PC-9 (cell line): Measurements from ENCODE around the gene ITPKC. TPM values are rescaled to one million over a fixed set of nuclear protein-coding genes. Genes with fewer than 3 reads are reported as not detected.

Experiments used
- BruUV-seq: library from RNA; stranded (reverse); fragments of 400-500 nt; replicated peaks from 2 replicates; lab custom pipeline; 2021; lab: Mats Ljungman, UMichigan
- CTCF ChIA-PET: fragments of 300-600 bp; sonication (Branson Sonifier 250); formaldehyde crosslinking; loops from one replicate; lab custom pipeline; 2022; ENCODE audit warnings: antibody characterized with exemption; lab: Charles Lee
- POLR2A ChIA-PET: fragments of 300-600 bp; sonication (Branson Sonifier 250); formaldehyde crosslinking; loops from one replicate; lab custom pipeline; 2022; ENCODE audit warnings: antibody characterized with exemption; ENCODE audit not compliant: unreplicated experiment; lab: Charles Lee
- DNase-seq, 2 experiments: peaks; one replicate each; pipeline versions ENCODE4 v3.0.0 to v3.0.0-alpha.2; 2015 to 2022; ENCODE audit warnings: mixed read lengths in 1 of 2
- H2AFZ ChIP-seq: fragments of 200-600 bp; sonication (generic); 2 replicates; pipeline ENCODE4 v1.8.1; 2017; ENCODE audit warnings: antibody characterized with exemption
- H3F3A ChIP-seq: fragments of 200-600 bp; sonication (generic); 2 replicates; pipeline ENCODE4 v1.8.1; 2017; ENCODE audit warnings: antibody characterized with exemption, mild to moderate bottlenecking, low read depth; ENCODE audit not compliant: insufficient read depth
- H3K27ac ChIP-seq: fragments of 200-600 bp; sonication (generic); 2 replicates; pipeline ENCODE4 v1.6.1; 2016; ENCODE audit warnings: mixed run types
- H3K27me3 ChIP-seq: fragments of 200-600 bp; sonication (generic); 2 replicates; pipeline ENCODE4 v1.6.1; 2016; ENCODE audit warnings: low read depth, mixed run types; ENCODE audit not compliant: insufficient read depth
- H3K36me3 ChIP-seq: fragments of 200-600 bp; sonication (generic); 2 replicates; pipeline ENCODE4 v1.6.1; 2016; ENCODE audit warnings: low read depth, mixed run types
- H3K4me1 ChIP-seq: fragments of 200-600 bp; sonication (generic); replicated peaks from 2 replicates; pipeline ENCODE4 v1.6.1; 2016; ENCODE audit warnings: mixed run types; ENCODE audit not compliant: insufficient read depth
- H3K4me2 ChIP-seq: fragments of 200-600 bp; sonication (generic); 2 replicates; pipeline ENCODE4 v1.6.1; 2017; ENCODE audit warnings: mixed run types
- H3K4me3 ChIP-seq: fragments of 200-600 bp; sonication (generic); 2 replicates; pipeline ENCODE4 v1.6.1; 2016; ENCODE audit warnings: mixed run types
- H3K79me2 ChIP-seq: fragments of 200-600 bp; sonication (generic); 2 replicates; pipeline ENCODE4 v1.6.1; 2017; ENCODE audit warnings: low read depth, mixed run types
- H3K9me2 ChIP-seq: fragments of 200-600 bp; sonication (generic); 2 replicates; pipeline ENCODE4 v1.8.1; 2017; ENCODE audit warnings: mild to moderate bottlenecking; ENCODE audit not compliant: insufficient read depth
- H3K9me3 ChIP-seq: fragments of 200-600 bp; sonication (generic); 2 replicates; pipeline ENCODE4 v1.8.1; 2016; ENCODE audit warnings: low read depth; ENCODE audit not compliant: insufficient read depth
- H4K20me1 ChIP-seq: fragments of 200-600 bp; sonication (generic); 2 replicates; pipeline ENCODE4 v1.8.1; 2017; ENCODE audit not compliant: insufficient read depth
- EZH2 ChIP-seq: fragments of 200-600 bp; sonication (generic); IDR thresholded peaks from 2 replicates; pipeline ENCODE4 v1.8.0; 2017; ENCODE audit warnings: antibody characterized with exemption, low read depth
- intact Hi-C: fragments of 100-400 bp; cut with micrococcal nuclease; formaldehyde crosslinking; loops from one replicate; pipeline ENCODE4 v1.10.0; 2022; ENCODE audit not compliant: unreplicated experiment
- total RNA-seq: library from RNA; stranded (reverse); gene quantifications from 2 replicates; pipeline ENCODE4 v1.2.3, GENCODE V29; 2021
- TF ChIP-seq, protein P1 (sequence below): fragments of 200-600 bp; sonication (generic); conservative IDR thresholded peaks from 2 replicates; pipeline ENCODE4 v1.6.1; 2017; ENCODE audit warnings: mixed run types, antibody characterized with exemption, mild to moderate bottlenecking, moderate library complexity

Gene ITPKC
- total RNA-seq, 1 experiment from 2014 or later = 17.6 TPM

DNA sequence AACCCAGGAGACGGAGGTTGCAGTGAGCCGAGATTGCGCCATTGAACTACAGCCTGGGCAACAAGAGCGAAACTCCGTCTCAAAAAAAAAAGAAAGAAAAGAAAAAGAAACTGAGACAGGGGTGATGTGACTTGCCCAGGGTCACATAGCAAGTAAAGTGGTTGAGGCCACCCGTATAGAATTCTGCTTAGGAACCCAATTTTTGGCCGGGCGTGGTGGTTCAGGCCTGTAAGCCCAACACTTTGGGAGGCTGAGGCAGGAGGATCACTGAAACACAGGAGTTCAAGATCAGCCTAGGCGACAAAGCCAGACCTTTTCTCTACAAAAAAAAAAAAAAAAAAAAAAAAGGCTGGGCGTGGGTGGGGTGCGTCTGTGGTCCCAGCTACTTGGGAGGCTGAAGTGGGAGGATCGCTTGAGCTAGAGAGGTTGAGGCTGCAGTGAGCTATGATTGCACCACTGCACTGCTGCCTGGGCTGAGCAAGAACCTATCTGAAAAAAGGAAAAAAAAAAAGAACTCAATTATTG is 35.4 kb downstream of the ITPKC start:
- CTCF ChIA-PET = interaction anchor here (0.7 to 0.8 kb wide), 2 partner anchors 55 to 90 kb away, joined by 4 read pairs; no protein-coding TSS in a partner anchor
- peaks cover 11% of the 10 kb centered on the region for H3F3A ChIP-seq
- TF ChIP-seq, protein P1, sequence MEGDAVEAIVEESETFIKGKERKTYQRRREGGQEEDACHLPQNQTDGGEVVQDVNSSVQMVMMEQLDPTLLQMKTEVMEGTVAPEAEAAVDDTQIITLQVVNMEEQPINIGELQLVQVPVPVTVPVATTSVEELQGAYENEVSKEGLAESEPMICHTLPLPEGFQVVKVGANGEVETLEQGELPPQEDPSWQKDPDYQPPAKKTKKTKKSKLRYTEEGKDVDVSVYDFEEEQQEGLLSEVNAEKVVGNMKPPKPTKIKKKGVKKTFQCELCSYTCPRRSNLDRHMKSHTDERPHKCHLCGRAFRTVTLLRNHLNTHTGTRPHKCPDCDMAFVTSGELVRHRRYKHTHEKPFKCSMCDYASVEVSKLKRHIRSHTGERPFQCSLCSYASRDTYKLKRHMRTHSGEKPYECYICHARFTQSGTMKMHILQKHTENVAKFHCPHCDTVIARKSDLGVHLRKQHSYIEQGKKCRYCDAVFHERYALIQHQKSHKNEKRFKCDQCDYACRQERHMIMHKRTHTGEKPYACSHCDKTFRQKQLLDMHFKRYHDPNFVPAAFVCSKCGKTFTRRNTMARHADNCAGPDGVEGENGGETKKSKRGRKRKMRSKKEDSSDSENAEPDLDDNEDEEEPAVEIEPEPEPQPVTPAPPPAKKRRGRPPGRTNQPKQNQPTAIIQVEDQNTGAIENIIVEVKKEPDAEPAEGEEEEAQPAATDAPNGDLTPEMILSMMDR = no peak
- no peak for TF ChIP-seq EZH2
- H2AFZ ChIP-seq = no peak overlapping the region
- H3K27ac ChIP-seq = peak overlapping the region; percentile 76
- peaks cover 77% of the 10 kb centered on the region for H3K79me2 ChIP-seq
- H3K4me2 ChIP-seq = peak overlapping the region; percentile 73
- peak overlapping the region; percentile 90 for H3K4me3 ChIP-seq
- DNase-seq = no peak
- H4K20me1 ChIP-seq = peaks cover 45% of the 10 kb centered on the region
- intact Hi-C loops = loop anchor here (5.0 kb wide), 1 partner anchor 60 kb away; no protein-coding TSS in a partner anchor
- no peaks in the 10 kb centered on the region for H3K27me3 ChIP-seq
- peaks cover 39% of the 10 kb centered on the region for H3K4me1 ChIP-seq
- no peaks in the 10 kb centered on the region for H3K9me3 ChIP-seq
- peaks cover 24% of the 10 kb centered on the region; the same call in 1 of the 2 replicates for H3K36me3 ChIP-seq
- no TSS peak for BruUV-seq
- H3K9me2 ChIP-seq = no peaks in the 10 kb centered on the region
- POLR2A ChIA-PET = no interaction called here

DNA sequence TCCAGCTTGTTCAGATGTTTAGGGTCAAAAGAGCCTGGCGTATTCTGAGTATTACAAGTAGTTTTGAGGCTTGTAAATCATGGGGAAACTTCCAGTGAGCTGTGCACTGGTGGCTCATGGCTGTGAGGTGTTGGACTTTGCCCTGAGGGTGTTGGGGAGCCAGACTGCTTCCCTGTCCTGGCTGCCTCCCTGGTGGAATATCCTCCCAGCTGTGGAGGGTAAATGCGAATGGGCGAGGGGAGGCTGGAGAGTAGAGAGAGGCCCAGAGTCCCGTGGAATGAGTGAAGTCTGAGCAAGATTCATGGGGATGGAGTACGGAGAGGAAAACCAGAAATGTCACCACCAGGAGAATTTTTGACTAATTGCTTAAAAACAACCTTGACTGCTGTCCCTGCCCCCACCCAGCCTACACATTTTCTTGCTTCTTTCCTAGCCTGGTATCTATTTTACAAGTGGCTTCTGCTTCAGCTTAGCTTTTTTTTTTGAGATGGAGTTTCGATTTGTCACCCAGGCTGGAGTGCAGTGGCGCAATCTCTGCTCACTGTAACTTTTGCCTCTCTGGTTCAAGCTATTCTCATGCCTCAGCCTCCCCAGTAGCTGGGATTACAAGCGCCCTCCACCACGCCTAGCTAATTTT is 37.8 kb downstream of the ITPKC start:
- peaks cover 24% of the 10 kb centered on the region for H3K4me1 ChIP-seq
- H3K9me2 ChIP-seq = no peaks in the 10 kb centered on the region
- DNase-seq = no peak
- no peaks in the 10 kb centered on the region for H3K9me3 ChIP-seq
- POLR2A ChIA-PET = interaction anchor here (0.6 kb wide), 1 partner anchor 544 kb away, joined by 9 read pairs; no protein-coding TSS in a partner anchor
- peak overlapping the region; percentile 50 for H3K4me2 ChIP-seq
- intact Hi-C loops = loop anchor here (5.0 kb wide), 1 partner anchor 58 kb away; no protein-coding TSS in a partner anchor
- no peaks in the 10 kb centered on the region for H3K27me3 ChIP-seq
- H3K27ac ChIP-seq = peak overlapping the region; percentile 17; the same call in 1 of the 2 replicates
- TF ChIP-seq EZH2 = no peak
- TF ChIP-seq, protein P1 = no peak
- H2AFZ ChIP-seq = no peak overlapping the region
- CTCF ChIA-PET = interaction anchor here (0.6 kb wide), 3 partner anchors 19 to 120 kb away, joined by 3 to 6 read pairs (median 3); no protein-coding TSS in a partner anchor
- H4K20me1 ChIP-seq = peaks cover 66% of the 10 kb centered on the region
- H3K36me3 ChIP-seq = peaks cover 41% of the 10 kb centered on the region
- peaks cover 80% of the 10 kb centered on the region for H3K79me2 ChIP-seq
- BruUV-seq = no TSS peak
- H3K4me3 ChIP-seq = no peak overlapping the region; the same call in 1 of the 2 replicates
- peaks cover 21% of the 10 kb centered on the region; the same call in 1 of the 2 replicates for H3F3A ChIP-seq

DNA sequence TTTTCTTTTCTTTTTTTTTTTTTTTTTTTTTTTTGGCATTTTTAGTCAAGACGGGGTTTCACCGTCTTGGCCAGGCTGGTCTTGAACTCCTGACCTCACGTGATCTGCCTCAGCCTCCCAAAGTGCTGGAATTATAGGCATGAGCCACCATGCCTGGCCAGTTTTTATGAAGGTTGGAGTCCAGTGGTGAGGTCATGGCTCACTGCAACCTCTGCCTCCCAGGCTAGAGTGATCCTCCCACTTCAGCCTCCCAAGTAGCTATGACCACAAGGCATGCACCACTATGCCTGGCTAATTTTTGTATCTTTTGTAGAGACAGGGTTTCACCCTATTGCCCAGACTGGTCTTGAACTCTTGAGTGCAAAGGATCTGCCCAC is 38.3 kb downstream of the ITPKC start:
- no peaks in the 10 kb centered on the region for H3K27me3 ChIP-seq
- DNase-seq = no peak
- no peak overlapping the region for H3K4me3 ChIP-seq
- no peak overlapping the region for H2AFZ ChIP-seq
- H3K9me3 ChIP-seq = no peaks in the 10 kb centered on the region
- H3K4me2 ChIP-seq = no peak overlapping the region
- peaks cover 75% of the 10 kb centered on the region for H3K79me2 ChIP-seq
- BruUV-seq = no TSS peak
- ChIA-PET CTCF (interaction anchor here (0.6 kb wide), 2 partner anchors 19 to 121 kb away, joined by 3 to 6 read pairs; no protein-coding TSS in a partner anchor), POLR2A (no interaction called here)
- H3K9me2 ChIP-seq = no peaks in the 10 kb centered on the region
- H3K36me3 ChIP-seq = peaks cover 44% of the 10 kb centered on the region
- peaks cover 26% of the 10 kb centered on the region; the same call in 1 of the 2 replicates for H3F3A ChIP-seq
- intact Hi-C loops = no loop called here
- TF ChIP-seq EZH2 = no peak
- TF ChIP-seq, protein P1 = no peak
- H4K20me1 ChIP-seq = peaks cover 71% of the 10 kb centered on the region
- H3K4me1 ChIP-seq = peaks cover 23% of the 10 kb centered on the region
- H3K27ac ChIP-seq = no peak overlapping the region
